GM19043 (cell line): ENCODE measurements around the gene KCNK10.

Source experiments
- ATAC-seq: cut with Tn5 transposase; IDR thresholded peaks from one replicate; pipeline ENCODE4 v1.9.1; 2021; ENCODE audit warnings: low read depth; ENCODE audit not compliant: unreplicated experiment

The KCNK10 gene

GRCh38 chr14:88321692-88322503, 1.2 kb downstream of the KCNK10 start:
- no peak for ATAC-seq

DNA sequence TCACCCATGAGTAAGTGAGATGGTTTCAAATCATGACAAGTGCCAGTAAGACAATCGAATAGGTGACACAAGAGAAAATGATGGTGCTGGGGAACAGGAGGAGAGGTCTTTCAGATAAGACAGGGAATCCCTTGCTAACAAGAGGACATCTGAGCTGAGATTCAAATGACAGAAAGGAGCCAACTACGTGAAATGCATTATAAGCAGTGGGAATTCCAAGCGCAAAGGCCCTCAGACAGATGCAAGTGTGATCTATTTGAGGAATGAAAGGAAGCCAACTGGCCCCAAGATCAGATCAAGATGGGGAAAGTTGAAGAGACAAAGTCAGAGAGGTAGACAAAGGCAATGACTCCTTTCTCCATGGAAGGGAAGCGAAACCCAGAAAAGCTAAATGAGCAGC, 4.7 kb downstream of the KCNK10 start:
- no peak for ATAC-seq

DNA sequence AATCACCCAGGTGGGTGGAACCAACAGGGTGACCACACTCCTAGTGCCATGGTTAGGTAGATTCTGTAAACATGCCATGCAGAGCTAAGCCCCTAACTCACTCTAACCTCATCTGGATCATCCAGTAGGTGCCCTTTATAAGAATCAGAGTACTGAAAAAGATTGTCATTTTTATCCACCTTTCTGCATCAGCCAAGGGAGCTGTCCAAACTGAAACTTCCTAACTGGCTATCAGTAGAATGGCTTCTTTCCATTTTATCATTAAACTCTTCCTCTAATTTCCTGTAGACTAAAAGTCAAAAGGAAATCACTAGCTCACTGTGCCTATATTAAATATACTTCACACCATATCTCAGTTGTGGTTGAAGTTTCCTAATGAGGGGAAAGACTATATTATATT, 6.5 kb downstream of the KCNK10 start:
- no peak for ATAC-seq

GRCh38 chr14:88312257-88312656, 10.8 kb downstream of the KCNK10 start:
- no peak for ATAC-seq

DNA sequence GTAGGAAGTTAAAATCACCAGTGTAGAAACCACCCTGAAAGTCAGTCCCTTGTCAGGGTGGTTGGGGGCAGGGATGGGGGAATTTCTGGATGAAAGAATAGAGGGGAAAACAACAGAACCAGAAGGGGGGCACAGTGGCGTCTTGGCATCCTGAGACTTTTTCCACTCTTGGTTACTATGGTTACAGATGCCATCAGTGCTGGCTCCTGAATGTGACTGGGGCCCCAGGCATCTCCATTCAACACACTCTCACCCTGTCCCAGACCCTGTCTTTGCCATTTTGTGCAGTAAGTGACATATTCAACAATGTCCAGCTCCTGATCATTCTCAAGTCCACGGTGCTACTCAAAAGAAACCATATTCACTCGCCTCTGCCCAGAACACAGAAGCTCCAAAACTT, 11.3 kb downstream of the KCNK10 start:
- no peak for ATAC-seq

- ATAC-seq, result no peak
Observed at GRCh38 chr14:88310449-88310848, 12.6 kb downstream of the KCNK10 start.

- no peak for ATAC-seq
Observed at GRCh38 chr14:88310021-88310420, 13.0 kb downstream of the KCNK10 start.

DNA sequence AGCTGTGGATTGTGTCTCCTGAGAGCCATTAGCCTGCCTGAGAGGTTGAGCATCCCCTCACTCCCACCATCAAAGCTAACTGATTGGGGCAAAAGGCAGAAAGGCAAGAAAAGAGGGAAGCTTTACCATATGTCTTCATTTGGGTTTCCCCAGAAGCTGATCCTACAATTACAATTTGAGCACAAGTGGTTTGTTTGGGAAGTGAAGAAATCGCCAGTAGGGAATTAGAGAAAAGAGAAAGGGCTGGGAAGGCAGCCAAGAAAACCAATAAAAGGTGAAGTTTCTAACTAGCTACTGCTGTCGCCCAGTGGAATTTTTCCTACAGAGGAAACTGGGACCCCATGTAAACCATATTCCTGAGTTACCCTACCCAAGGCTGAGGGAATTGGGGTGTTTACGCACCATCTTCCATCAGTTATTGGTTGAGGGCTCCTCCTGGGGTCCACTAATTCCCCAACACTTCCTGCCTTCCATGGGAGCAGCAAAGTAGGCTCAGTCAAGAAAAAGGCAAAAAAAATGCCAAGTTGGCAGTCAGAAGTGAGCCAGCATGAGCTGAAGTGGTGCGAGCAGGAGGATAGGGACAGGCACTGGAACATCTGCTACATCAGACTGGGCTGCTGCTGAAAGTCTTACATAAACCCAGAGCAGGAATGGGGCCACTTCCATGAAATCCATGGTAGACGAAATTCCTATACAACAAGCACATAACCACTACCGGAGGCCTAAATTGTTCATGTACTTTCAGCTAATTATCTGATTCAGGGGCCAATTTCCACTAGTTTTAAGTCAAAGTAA, 17.3 kb downstream of the KCNK10 start:
- ATAC-seq, result no peak

DNA sequence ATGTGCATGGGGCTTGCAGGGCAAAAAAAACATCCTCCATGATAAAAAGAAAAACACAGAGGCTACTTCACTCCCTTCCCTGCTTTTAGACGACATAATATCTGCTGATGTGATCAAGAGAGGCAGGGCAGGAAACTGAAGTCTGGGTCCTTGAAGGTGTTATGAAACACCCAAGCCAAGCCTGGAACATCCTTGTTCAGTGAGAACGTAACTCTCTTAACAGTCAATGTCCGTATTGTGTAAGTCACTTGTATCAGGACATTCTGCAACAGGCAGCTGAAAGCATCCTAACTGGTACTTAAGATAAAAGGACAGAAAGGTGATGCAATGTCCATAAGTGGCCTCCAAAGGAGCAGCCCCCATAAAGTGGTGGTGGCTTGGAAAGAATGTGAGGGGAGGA, 20.0 kb downstream of the KCNK10 start:
- ATAC-seq, result no peak

DNA sequence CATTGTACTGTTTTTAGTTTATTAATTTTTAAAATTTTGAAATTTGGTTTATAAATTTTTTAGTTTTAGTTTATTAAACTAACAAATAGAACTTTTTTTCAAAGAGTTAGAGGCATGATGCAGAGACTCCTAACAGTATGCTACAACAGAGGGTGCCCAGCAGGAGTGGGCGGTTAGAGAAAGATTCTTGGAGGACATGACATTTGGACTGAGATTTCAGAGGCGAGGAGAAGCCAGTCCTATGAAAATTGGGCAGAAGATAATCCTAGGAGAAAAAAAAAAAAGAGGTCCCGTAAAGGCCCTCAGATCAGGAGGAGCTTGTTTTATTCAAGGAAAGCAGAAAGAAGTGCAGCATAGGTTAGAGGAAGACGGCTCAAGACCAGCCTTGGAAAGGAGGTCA, 21.7 kb downstream of the KCNK10 start:
- ATAC-seq, result no peak

DNA sequence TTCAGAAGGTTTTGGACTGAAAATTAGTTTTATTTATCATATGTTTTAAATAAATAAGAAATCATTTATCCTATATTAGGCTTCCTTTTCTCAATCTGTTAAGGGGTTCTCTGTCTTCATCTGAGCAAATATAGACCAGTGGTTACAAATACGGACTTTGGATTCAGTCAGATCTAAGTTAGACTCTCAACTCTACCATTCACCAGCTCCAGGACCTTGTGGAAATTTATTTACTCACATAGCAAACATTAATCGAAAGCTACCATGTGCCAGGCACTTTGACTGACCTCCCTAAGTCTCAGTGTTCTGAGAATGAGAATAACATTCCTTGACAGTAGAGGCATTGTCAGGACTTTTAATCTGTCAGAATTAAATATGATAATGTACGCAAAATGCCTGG, 22.3 kb downstream of the KCNK10 start:
- no peak for ATAC-seq

- no peak for ATAC-seq
Observed at GRCh38 chr14:88299865-88300530, 23.1 kb downstream of the KCNK10 start.

DNA sequence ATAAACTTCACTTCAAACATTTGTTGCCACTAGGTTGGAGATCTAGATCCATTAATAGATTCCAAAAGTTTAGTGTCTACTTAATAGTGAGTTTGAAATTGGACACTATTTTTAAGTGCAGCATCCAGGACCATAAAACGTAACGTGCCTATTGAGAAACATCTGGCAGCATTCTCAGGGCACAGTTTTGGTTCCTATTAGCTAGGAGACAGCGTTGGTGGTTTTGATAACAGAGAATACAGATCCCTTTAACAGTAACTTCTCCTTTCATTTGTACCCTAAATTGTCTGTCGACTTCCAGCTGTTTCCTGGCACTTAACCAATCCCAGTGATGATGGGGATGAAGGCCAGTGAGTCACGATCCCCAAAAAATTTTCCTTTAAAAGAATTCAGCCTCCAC, 25.8 kb downstream of the KCNK10 start:
- no peak for ATAC-seq

- ATAC-seq, result no peak
Observed at GRCh38 chr14:88296351-88296750, 26.7 kb downstream of the KCNK10 start.

DNA sequence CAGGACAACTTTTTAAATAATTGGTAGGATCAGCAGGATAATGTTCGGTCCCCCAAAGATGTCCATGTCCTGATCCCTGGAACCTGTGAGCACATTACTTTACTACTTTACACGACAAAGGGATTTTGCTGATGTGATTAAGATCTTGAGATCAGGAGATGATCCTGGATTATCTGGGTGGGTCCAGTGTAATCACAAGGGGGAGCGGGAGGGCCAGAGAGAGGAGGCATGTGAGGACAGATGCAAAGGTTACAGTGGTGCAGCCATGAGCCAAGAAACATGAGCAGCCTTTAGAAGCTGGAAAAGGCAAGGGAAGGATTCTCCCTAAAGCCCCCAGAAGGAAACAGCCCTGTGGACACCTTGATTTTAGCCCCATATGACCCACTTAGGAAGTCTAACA, 33.1 kb downstream of the KCNK10 start:
- ATAC-seq, result no peak

DNA sequence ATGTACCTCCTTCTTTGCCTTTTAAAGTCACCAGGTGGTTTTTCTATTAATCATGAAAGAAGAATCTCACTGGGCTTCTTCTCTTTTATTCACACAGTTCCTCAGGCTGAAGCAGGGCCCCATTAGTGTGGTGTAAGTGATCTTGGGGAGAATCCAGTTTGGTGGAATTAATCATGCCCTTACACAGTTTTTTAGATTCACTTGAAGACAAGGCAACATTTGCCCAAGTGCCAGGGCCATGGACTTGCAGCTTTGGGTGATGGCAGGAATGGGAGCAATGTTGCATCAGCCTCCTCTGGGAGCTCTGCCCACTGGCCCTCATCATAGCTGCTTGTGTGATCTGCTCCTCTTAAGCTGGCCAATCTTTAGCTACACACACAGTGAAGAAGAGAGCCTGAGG, 33.8 kb downstream of the KCNK10 start:
- ATAC-seq, result no peak

- no peak for ATAC-seq
Observed at GRCh38 chr14:88286309-88286708, 36.8 kb downstream of the KCNK10 start.

DNA sequence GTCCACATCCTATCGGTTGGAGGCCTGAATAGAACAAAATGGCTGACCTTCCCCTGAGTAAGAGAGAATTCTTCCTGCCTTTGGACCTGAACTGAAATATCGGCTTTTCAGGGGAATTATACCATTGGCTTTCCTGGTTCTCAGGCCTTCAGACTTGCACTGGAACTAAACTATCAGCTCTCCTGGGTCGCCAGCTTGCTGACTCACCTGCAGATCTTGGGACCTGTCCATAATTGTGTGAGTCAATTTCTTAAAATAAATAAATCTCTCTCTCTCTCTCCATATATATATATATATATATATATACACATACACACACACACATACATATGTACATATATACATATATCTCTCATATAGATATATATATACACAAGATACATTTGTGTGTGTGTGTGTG, 41.6 kb downstream of the KCNK10 start:
- ATAC-seq, result no peak

GRCh38 chr14:88276923-88277596, 46.0 kb downstream of the KCNK10 start:
- ATAC-seq, result no peak

GRCh38 chr14:88272390-88273269, 50.4 kb downstream of the KCNK10 start:
- no peak for ATAC-seq
